Islet precursor cell (in vitro differentiated cells): ENCODE measurements around the gene NR1I3.

Experiments used
- DNase-seq: peaks from one replicate; pipeline ENCODE4 v3.0.0-alpha.2; 2018

Gene NR1I3

GRCh38 chr1:161193561-161194235, 44.3 kb downstream of the NR1I3 start:
- no peak for DNase-seq

GRCh38 chr1:161192476-161193465, 45.2 kb downstream of the NR1I3 start:
- DNase-seq = peak; percentile 85

- DNase-seq = no peak
These were observed 46.0 kb downstream of the NR1I3 start for GRCh38 chr1:161191971-161192370.

- peak; percentile 56 for DNase-seq
These were observed 47.0 kb downstream of the NR1I3 start for GRCh38 chr1:161190962-161191521.

GRCh38 chr1:161189036-161189435, 49.0 kb downstream of the NR1I3 start:
- no peak for DNase-seq

GRCh38 chr1:161188381-161188780, 49.6 kb downstream of the NR1I3 start:
- no peak for DNase-seq

- no peak for DNase-seq
These were observed 50.7 kb downstream of the NR1I3 start for GRCh38 chr1:161187311-161187710.

GRCh38 chr1:161185732-161186311, 52.2 kb downstream of the NR1I3 start:
- no peak for DNase-seq

GRCh38 chr1:161185282-161185682, 52.7 kb downstream of the NR1I3 start:
- DNase-seq = no peak

GRCh38 chr1:161182214-161182613, 55.8 kb downstream of the NR1I3 start:
- no peak for DNase-seq

- DNase-seq = no peak
These were observed 57.4 kb downstream of the NR1I3 start for GRCh38 chr1:161180639-161181038.

GRCh38 chr1:161179698-161180097, 58.3 kb downstream of the NR1I3 start:
- no peak for DNase-seq
